Iris pigment epithelial cell (primary cell): Measurements from ENCODE around the gene KCTD21.

ENCODE experiments used
- DNase-seq: peaks from one replicate; pipeline ENCODE4 v3.0.0-alpha.2; 2011; ENCODE audit warnings: low read depth

Gene KCTD21

GRCh38 chr11:78218707-78219492 is 30.5 kb upstream of the KCTD21 start:
- DNase-seq = no peak

DNA sequence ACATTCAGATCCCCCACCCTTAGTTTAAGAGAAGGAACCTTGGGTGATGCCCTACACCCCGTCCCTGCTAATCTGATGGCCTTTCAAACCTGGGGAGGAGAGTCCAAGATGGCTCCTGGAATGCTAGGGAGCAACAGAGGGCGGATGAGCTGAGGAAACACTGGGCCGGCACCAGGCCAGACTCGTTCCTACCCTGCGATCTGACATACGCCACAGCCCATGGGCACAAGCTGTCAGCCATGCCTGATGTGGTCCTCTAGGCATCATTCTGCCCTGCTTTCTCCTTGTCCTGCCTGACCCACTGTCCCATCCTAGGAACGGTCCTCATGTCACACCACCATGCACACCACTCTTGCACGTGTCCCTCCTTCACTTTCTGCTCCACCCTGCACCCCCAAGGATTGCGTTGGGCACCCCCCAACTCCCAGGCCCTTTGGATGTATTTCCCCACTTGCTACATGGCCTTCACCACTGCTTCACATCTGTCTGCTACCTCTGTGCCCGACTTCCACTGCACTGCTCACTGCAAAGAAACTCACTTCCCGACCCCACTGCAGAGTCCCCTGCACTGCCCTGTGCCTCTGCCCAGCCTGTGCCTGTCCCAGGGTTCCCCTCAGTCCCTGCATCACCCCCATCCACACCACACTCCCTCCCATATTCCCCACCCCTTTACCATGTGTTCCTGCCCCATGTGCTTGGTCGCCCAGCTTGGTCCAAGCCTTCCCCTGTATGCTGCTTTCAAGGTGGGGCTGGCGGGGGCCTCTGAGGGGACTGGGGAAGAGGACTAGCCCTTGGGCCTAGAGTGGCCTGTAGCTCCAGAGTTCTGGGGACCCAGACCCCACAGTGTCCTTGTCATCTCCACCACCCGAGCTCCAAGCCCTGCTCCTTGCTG is 29.5 kb upstream of the KCTD21 start:
- no peak for DNase-seq

DNA sequence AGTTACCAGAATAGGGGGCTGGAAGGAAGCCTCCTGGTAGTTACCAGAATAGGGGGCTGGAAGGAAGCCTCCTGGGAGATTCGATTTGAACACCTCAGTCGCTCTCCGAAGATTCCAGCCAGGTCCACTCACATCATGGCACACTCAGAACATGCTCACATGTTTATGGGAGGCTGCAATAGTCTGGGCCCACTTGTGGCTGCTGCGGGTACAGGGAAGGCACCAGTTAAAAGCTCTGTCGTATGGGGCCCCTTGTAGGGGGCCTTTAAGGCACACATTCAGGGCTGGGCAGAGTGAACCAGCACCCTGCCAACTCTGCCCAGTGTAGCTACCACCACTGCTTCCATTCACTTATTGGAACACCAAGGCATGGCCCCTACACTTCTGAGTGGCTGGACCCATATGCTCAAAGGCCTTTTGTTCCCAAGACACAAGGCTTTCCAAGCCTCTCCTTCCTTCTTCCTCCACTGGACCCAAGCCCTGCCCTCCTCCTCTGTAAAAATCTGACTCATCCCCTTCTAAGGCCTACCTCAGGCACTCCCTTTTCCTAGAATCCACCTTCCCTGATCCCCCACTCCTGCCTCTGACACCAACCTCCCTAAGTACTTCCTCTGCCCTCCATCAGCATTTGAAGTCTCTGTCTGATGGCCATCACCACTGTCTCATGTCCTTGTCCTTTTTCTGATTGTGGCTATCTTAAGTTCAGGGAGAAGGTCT is 28.3 kb upstream of the KCTD21 start:
- no peak for DNase-seq

DNA sequence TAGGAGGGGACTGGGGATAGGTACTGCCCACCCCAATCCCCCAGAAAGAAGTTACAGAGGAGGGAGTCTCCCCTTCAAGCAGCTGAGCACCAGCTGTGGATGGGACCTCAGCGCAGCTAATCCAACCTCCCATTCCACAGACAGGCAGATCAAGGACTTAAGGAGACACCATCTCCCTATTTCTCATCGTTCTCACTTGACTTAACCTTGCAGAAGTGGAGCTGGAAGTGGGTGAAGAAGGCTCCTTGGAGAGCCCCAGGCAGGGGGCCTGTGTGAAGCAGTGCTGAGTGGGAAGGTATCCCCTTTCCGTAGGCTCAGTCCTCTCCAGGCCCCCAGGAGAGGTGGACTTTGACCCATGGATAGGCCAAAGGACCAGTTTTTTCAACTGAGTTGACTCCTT is 27.6 kb upstream of the KCTD21 start:
- DNase-seq = no peak

GRCh38 chr11:78214331-78215194 is 26.1 kb upstream of the KCTD21 start:
- DNase-seq = no peak

- no peak for DNase-seq
Measured at GRCh38 chr11:78213526-78214330, 25.3 kb upstream of the KCTD21 start.

DNA sequence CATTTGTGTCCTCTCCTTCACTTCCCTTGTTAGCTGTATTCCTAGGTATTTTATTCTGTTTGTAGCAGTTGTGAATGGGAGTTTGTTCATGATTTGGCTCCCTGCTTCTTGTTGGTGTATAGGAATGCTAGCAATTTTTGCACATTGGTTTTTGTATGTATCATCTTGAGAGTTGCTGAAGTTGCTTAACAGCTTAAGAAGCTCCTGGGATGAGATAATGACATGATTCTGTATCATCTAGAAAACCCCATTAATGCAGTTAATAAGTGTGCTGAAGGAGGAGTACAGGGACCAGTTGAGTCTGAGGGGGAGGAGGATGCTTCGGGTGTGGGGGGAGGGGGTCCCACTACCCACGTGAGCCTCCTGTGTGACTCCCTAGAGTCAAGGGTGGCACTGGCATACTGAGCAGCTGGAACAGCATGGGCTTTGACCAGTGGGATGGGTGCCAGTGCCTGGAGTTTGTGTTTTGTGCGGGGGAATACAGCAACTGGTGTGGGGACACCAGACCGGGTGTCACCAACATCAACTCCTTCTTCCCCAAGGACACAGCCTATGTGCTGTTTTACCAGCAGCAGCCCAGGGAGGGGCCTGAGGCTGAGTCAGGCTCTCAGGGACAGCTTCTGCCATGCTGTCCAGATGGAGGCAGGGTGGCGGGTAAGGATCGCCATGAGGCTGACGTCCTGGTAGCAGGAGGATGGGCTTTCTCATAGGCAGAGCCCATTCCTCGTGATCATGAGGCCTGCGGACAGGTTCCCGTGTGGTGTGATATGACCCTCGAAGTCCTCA is 24.4 kb upstream of the KCTD21 start:
- DNase-seq = peak; percentile 81

GRCh38 chr11:78211565-78211964 is 23.1 kb upstream of the KCTD21 start:
- no peak for DNase-seq

GRCh38 chr11:78210000-78210608 is 21.7 kb upstream of the KCTD21 start:
- no peak for DNase-seq

- DNase-seq = no peak
Measured at GRCh38 chr11:78209478-78209877, 21.1 kb upstream of the KCTD21 start.

- DNase-seq = peak; percentile 26
Measured at GRCh38 chr11:78208257-78209165, 20.1 kb upstream of the KCTD21 start.

- no peak for DNase-seq
Measured at GRCh38 chr11:78207532-78208256, 19.3 kb upstream of the KCTD21 start.

GRCh38 chr11:78205691-78206090 is 17.3 kb upstream of the KCTD21 start:
- no peak for DNase-seq

- DNase-seq = no peak
Measured at GRCh38 chr11:78205256-78205655, 16.8 kb upstream of the KCTD21 start.

GRCh38 chr11:78203184-78203583 is 14.8 kb upstream of the KCTD21 start:
- no peak for DNase-seq

DNA sequence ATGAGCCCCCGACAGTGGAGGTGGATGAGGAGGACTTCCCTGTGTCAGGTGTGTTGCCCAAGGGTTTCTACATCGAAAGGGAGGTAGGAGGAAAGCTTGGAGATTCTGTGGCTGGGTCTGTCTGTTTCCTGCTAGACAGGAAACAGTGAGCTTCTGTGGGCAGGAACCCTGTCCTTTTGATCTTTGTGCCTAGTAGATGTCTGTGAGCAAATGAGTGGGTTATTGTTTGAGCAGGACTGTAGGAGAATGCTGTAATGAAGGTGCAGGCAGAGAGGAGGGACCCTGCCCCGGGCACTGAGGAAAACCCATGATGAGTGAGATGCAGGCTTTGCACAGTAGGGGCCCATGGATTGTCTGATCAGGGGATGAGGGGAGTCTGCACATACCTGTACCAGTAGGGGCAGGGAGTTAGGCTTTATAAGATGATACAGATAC is 14.3 kb upstream of the KCTD21 start:
- no peak for DNase-seq

GRCh38 chr11:78201096-78201818 is 12.8 kb upstream of the KCTD21 start:
- DNase-seq = no peak
